ENCODE data around the gene RAMP1.

DNA sequence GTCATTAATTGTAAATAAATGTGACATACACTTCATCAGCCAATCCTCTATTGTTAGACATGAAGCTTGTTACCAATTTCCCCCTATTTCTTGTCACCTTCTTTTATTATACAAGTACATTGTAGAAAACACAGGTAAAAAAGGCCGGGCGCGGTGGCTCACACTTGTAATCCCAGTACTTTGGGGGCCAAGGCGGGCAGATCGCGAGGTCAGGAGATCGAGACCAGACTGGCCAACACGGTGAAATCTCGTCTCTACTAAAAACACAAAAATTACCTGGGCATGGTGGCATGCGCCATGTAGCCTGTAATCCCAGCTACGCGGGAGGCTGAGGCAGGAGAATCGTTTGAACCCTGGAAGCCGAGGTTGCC lies 64.7 kb downstream of the RAMP1 start:
- TF ChIP-seq, protein P1, sequence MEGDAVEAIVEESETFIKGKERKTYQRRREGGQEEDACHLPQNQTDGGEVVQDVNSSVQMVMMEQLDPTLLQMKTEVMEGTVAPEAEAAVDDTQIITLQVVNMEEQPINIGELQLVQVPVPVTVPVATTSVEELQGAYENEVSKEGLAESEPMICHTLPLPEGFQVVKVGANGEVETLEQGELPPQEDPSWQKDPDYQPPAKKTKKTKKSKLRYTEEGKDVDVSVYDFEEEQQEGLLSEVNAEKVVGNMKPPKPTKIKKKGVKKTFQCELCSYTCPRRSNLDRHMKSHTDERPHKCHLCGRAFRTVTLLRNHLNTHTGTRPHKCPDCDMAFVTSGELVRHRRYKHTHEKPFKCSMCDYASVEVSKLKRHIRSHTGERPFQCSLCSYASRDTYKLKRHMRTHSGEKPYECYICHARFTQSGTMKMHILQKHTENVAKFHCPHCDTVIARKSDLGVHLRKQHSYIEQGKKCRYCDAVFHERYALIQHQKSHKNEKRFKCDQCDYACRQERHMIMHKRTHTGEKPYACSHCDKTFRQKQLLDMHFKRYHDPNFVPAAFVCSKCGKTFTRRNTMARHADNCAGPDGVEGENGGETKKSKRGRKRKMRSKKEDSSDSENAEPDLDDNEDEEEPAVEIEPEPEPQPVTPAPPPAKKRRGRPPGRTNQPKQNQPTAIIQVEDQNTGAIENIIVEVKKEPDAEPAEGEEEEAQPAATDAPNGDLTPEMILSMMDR (conservative IDR thresholded peaks at IDR 0.05 in 1 of 2, IDR thresholded peaks at IDR 0.05 in 1 of 2; ENCODE audit: low read depth in 1 of 2, low read length in 2 of 2), result no peak
- TF ChIP-seq EZH2 (IDR thresholded peaks at IDR 0.05; ENCODE audit: low read length, missing control alignments), result no peak

All from fibroblast of lung (primary cell).